ENCODE results near the gene SEMA5B.

The SEMA5B gene

GRCh38 chr3:122940628-122941086 is 86.9 kb downstream of the SEMA5B start:
- no peak for DNase-seq

- no peak for DNase-seq
These were observed 88.7 kb downstream of the SEMA5B start for GRCh38 chr3:122938783-122939425.

GRCh38 chr3:122937745-122938144 is 89.8 kb downstream of the SEMA5B start:
- DNase-seq: no peak

- no peak for DNase-seq
These were observed 90.6 kb downstream of the SEMA5B start for GRCh38 chr3:122936986-122937385.

GRCh38 chr3:122936335-122936734 is 91.2 kb downstream of the SEMA5B start:
- no peak for DNase-seq

GRCh38 chr3:122934251-122934650 is 93.3 kb downstream of the SEMA5B start:
- no peak for DNase-seq

GRCh38 chr3:122932251-122932967 is 95.2 kb downstream of the SEMA5B start:
- DNase-seq: no peak

GRCh38 chr3:122931636-122932035 is 95.9 kb downstream of the SEMA5B start:
- DNase-seq: no peak

GRCh38 chr3:122930063-122930997 is 97.2 kb downstream of the SEMA5B start:
- no peak for DNase-seq

GRCh38 chr3:122929188-122930062 is 98.1 kb downstream of the SEMA5B start:
- no peak for DNase-seq

GRCh38 chr3:122928396-122929187 is 99.0 kb downstream of the SEMA5B start:
- no peak for DNase-seq

GRCh38 chr3:122927726-122928125 is 99.8 kb downstream of the SEMA5B start:
- DNase-seq: no peak

- DNase-seq: no peak
These were observed 100.8 kb downstream of the SEMA5B start for GRCh38 chr3:122926811-122927210.

- no peak for DNase-seq
These were observed 101.2 kb downstream of the SEMA5B start for GRCh38 chr3:122926322-122926721.

GRCh38 chr3:122925756-122926155 is 101.8 kb downstream of the SEMA5B start:
- DNase-seq: no peak

GRCh38 chr3:122924056-122924455 is 103.5 kb downstream of the SEMA5B start:
- no peak for DNase-seq

- DNase-seq: no peak
These were observed 104.0 kb downstream of the SEMA5B start for GRCh38 chr3:122923611-122924010.

- no peak for DNase-seq
These were observed 105.5 kb downstream of the SEMA5B start for GRCh38 chr3:122921791-122922651.

- no peak for DNase-seq
These were observed 106.6 kb downstream of the SEMA5B start for GRCh38 chr3:122920986-122921385.

GRCh38 chr3:122919291-122919610 is 108.3 kb downstream of the SEMA5B start:
- no peak for DNase-seq
